Subcutaneous adipose tissue (tissue), 4 donors: ENCODE results near the gene SIAH3. TPM values are rescaled to one million over a fixed set of nuclear protein-coding genes. Genes with fewer than 3 reads are reported as not detected.

Source experiments
- total RNA-seq, 4 donors: library from RNA; depleted of rRNA; stranded (reverse); fragments of >200 nt; gene quantifications; one replicate each; pipeline ENCODE4 v1.1.0, GENCODE V29; 2016
- TF ChIP-seq, protein P1 (sequence below): fragments of 450-650 bp; IDR thresholded peaks from one replicate; pipeline ENCODE4 v1.5.1; 2016; ENCODE audit warnings: low read depth, mild to moderate bottlenecking, control low read depth, antibody characterized with exemption, moderate library complexity

SIAH3 gene
- total RNA-seq, 4 donors from 2014 or later, result not detected

DNA sequence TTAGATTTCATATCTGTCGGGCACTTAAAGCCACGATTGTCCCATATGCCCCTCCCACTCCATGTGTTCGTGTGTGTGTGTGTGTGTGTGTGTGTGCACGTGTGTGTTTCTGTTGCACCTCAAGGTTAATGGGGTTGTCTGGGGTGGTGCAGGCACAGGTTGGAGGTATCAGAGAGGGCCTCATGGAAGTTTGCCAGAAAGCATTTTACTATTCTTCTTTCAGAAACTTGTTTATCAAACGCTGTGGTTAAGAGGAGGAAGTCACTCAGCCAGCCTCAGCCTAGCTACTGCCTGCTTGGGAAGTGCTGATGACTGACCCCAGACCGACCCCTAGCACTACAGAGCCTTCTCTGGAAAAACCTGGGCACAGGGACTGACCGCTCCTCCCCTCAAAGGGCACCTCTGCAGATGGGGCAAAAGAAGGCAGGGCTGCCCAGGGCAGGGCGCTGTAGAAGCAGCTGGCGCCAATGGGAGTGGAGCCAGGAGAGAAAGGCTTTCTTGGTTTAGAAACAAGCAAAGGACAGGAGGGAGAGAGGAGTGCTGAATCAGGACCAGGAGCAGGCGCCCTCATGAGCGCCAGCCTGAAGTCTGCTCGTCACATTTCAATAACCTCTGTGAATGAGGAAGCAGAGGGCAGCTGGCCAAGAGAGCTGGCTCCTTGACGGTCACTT lies 3.9 kb downstream of the SIAH3 start:
- TF ChIP-seq, protein P1, sequence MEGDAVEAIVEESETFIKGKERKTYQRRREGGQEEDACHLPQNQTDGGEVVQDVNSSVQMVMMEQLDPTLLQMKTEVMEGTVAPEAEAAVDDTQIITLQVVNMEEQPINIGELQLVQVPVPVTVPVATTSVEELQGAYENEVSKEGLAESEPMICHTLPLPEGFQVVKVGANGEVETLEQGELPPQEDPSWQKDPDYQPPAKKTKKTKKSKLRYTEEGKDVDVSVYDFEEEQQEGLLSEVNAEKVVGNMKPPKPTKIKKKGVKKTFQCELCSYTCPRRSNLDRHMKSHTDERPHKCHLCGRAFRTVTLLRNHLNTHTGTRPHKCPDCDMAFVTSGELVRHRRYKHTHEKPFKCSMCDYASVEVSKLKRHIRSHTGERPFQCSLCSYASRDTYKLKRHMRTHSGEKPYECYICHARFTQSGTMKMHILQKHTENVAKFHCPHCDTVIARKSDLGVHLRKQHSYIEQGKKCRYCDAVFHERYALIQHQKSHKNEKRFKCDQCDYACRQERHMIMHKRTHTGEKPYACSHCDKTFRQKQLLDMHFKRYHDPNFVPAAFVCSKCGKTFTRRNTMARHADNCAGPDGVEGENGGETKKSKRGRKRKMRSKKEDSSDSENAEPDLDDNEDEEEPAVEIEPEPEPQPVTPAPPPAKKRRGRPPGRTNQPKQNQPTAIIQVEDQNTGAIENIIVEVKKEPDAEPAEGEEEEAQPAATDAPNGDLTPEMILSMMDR, result no peak

DNA sequence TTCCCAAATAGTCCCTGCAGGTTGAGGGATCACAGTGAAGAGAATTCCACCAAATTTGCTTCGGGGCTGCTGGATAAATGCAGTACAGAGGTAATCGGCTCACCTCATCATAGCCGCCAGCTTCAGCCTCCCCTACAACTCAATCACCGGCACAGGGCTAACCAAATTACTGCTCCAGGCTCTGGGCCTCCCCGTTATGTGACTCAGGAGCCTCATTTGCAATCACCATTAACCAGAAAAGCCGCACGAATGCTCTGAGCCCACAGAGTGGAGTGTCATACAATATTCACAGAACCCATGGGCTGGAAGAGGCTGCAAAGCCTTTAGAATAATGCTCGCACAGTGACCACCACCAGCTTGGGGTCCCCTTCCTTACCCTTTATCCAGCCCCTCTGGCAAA lies 4.9 kb downstream of the SIAH3 start:
- TF ChIP-seq, protein P1, result no peak

DNA sequence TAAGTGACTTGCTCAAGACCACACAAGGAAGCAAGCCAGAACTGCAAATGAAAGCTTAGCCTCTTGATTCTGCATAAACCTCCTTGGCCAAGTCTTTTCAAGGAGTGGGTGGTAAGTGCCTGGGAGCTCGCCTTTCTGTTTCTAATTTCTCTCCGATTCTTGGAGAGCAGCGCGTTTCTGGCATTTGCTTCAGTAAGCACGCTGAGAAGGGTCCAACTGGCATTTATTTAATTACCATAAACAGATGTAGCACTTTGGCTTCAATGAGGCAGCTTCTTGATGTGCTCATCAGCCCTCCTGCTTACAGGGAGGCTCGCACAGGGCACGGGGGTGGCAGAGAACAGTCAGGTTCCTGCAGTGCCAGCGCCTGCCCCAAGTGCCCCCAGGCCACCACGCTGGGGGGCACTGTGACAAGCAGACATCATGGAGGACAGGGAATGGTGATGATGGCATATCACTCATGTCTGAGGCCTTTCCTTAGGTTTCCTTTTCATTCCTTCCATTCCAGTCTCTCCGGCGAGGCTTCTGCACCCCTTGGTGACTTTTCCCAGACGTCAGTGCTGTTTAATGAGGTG lies 13.3 kb downstream of the SIAH3 start:
- TF ChIP-seq, protein P1, result no peak

DNA sequence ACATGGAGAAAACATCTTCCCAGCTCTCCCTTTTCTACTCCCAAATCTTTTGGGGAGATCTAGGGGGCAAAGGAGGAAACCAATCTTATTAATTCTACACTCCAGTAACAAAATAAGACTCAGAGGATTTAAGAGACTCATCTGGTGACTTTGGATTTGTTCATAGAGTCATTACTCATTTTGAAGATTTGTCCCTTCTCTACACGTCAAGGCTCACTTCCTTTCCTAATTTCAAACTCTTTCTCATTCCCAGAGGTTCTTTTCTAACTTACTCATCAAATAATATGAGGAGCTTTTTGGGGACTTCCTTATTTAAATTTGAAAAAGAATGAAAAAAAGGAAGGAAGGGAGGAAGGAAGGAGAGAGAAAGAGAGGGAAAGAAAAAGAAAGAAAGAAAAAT lies 14.4 kb downstream of the SIAH3 start:
- TF ChIP-seq, protein P1, result no peak

DNA sequence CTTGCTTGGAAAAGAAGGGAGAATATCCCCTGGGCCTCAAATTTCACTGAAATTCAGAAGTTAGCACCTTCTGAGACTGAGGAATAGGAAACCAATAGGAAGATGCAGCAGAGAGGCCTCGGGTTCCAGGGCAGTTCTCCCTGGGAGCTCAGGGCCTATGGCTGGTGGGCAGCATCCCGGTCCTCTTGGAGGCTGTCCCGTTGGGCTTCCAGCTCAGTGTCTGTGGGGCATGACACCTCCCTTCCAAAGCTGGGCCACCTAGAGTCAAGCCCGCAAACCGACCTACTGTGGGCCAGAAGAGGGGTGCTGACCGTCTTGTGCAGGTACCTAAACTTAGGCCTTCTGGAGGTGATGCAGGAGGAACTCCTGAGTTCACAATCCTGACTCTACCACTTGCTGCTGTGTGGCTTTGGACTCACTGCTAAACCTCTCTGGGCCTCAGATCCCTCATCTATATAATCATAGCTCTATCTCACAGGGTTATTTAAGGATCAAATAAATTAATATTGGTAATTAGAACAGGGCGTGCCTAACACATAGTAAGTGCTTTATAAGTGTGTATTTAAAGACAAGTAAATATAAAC lies 17.1 kb downstream of the SIAH3 start:
- TF ChIP-seq, protein P1, result no peak

DNA sequence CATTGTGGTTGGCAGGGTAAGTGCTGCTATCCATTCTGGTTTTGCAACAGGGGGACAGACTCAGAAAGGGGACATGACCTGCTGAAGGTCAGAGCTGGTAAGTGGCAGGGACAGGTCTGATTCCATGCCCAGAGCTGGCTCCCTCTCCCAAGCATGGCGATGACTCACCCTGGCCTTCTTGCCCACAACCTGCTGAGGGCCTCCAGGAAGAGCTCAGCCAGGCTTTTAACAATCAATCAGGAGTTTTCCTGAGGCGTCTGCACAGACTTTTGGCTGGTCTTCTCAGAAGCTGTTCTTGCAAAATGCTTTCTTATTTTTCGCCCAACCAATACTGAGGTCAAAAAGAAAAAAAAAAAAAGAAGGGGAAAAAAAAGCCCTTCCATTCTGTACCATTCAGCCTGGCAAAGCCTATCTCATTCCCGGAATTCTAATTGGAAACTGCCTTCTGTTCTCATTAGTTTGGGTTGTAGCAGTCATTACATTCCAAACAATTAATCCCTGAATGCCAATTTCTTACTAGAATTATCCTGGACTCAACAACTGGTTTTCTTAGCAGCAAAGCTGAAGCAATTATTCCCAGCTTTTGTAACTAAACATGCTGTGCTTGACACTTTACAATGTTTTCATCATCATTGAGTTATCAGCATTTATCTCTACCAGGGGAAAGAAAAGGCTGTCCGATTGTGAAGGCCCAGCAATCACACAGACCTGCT lies 17.7 kb downstream of the SIAH3 start:
- TF ChIP-seq, protein P1, result no peak

DNA sequence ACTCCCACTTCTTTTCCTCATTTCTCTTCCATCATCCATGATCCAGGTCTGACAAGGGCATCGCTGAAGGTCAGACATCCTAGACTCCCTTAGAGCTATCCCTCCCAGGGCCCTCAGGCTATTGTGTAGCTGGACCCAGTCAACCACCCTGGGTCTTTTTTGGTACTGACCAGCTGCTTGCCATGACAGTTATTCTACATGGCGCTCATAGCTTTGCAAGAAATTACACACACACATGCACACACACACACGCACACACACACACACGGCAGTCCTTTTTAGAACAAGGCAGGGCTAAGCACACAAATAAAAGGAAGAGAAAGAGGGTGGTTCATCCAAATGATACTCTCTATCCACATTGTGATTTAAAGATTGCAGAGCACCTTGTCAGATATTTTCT lies 18.3 kb downstream of the SIAH3 start:
- TF ChIP-seq, protein P1, result no peak
